GM12872 (cell line): Measurements from ENCODE around the gene DIDO1.

ENCODE experiments used
- TF ChIP-seq, protein P1 (sequence below): IDR thresholded peaks from 3 replicates; pipeline ENCODE4 v1.5.1; 2011; ENCODE audit warnings: low read depth, mild to moderate bottlenecking, low read length, moderate library complexity; ENCODE audit not compliant: insufficient read depth

DIDO1 gene

DNA sequence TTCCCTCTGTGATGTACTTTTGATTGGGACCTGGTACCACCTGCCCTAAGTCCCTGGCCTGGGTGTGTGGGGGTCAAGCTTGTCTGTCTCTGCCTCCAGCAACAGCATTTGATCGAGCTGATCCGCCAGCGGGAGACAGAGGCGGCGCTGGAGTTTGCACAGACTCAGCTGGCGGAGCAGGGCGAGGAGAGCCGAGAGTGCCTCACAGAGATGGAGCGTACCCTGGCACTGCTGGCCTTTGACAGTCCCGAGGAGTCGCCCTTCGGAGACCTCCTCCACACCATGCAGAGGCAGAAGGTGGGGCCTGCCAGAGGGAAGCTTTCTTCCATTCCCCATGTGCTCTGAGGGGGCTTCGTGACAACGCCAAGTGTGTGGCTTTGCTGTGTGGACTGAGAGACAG is 17.1 kb upstream of the DIDO1 start:
- TF ChIP-seq, protein P1, sequence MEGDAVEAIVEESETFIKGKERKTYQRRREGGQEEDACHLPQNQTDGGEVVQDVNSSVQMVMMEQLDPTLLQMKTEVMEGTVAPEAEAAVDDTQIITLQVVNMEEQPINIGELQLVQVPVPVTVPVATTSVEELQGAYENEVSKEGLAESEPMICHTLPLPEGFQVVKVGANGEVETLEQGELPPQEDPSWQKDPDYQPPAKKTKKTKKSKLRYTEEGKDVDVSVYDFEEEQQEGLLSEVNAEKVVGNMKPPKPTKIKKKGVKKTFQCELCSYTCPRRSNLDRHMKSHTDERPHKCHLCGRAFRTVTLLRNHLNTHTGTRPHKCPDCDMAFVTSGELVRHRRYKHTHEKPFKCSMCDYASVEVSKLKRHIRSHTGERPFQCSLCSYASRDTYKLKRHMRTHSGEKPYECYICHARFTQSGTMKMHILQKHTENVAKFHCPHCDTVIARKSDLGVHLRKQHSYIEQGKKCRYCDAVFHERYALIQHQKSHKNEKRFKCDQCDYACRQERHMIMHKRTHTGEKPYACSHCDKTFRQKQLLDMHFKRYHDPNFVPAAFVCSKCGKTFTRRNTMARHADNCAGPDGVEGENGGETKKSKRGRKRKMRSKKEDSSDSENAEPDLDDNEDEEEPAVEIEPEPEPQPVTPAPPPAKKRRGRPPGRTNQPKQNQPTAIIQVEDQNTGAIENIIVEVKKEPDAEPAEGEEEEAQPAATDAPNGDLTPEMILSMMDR = no peak

DNA sequence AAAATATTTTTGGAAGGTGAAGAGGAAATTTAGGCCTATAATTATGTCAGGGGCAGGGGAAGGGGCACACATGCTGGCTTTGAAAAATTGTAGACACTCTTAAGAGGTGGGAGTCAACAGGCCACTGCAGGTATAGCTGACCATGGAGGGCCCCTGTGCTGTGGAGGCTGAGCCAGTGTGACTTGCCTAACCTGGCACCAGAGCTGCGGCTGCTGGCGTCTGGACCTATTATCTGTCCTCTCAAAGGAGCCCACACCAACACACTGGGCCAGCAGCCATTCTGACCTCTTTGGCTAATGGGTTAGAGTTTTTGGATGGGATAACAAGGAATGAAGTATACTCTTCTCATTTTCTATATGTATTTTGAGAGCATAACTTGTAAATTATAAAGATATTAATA is 16.2 kb upstream of the DIDO1 start:
- TF ChIP-seq, protein P1 = no peak

DNA sequence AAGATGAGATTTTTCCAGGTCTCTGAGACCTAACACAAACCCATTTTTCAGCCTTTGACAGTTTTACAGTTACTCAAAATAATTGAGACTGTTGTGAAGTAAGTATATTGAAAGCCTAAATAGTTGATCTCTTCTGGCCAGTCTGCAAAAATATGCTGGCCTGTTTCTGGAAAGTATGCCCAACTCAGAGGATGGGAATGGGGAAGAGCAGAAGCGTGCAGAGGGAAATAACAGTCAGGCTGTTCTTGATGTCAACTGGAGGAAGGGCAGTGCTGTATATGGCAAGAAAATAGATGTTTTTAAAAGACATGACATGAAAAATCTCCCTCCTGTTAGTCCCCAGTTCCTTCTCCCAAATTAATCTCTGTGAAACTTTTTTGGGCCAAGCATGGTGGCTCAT is 15.5 kb upstream of the DIDO1 start:
- TF ChIP-seq, protein P1 = no peak

GRCh38 chr20:62940875-62941274 is 14.6 kb upstream of the DIDO1 start:
- TF ChIP-seq, protein P1 = no peak

- TF ChIP-seq, protein P1 = no peak
These were observed 12.0 kb upstream of the DIDO1 start, which contains the start of gene GID8 for GRCh38 chr20:62938105-62938888. TSS of gene GID8 (plus strand) at chr20:62938147. CDS start at chr20:62941503, 3,356 bp downstream.

GRCh38 chr20:62937268-62938104 is 11.2 kb upstream of the DIDO1 start:
- TF ChIP-seq, protein P1 = no peak

GRCh38 chr20:62935968-62936585 is 9.8 kb upstream of the DIDO1 start:
- TF ChIP-seq, protein P1 = no peak
